Neuronal stem cell (in vitro differentiated cells): ENCODE measurements around the gene WHRN. TPM values are rescaled to one million over a fixed set of nuclear protein-coding genes. Genes with fewer than 3 reads are reported as not detected.
A peak's percentile ranks its signal among the peaks of the same experiment; 100 is the strongest.

Experiments used
- DNase-seq: peaks from one replicate; pipeline ENCODE4 v3.0.0-alpha.2; 2013; ENCODE audit warnings: low spot score
- H2AFZ ChIP-seq: one replicate; pipeline ENCODE4 v1.6.1; 2013; ENCODE audit warnings: mild to moderate bottlenecking, low read length, inconsistent platforms
- H2AK5ac ChIP-seq: 2 replicates; pipeline ENCODE4 v1.6.1; 2013; ENCODE audit warnings: low read depth, mild to moderate bottlenecking, inconsistent platforms, low read length, moderate library complexity, mixed read lengths
- H2BK120ac ChIP-seq: 2 replicates; pipeline ENCODE4 v1.6.1; 2013; ENCODE audit warnings: low read depth, mild to moderate bottlenecking, inconsistent platforms, low read length, moderate library complexity, mixed read lengths
- H2BK12ac ChIP-seq: one replicate; pipeline ENCODE4 v1.6.1; 2013; ENCODE audit warnings: low read length, inconsistent platforms
- H2BK15ac ChIP-seq: 2 replicates; pipeline ENCODE4 v1.6.1; 2013; ENCODE audit warnings: mild to moderate bottlenecking, low read length, inconsistent platforms, mixed read lengths
- H2BK5ac ChIP-seq: one replicate; pipeline ENCODE4 v1.6.1; 2013; ENCODE audit warnings: inconsistent platforms, mild to moderate bottlenecking, low read length, moderate library complexity
- H3K14ac ChIP-seq: one replicate; pipeline ENCODE4 v1.6.1; 2013; ENCODE audit warnings: low read length, inconsistent platforms
- H3K18ac ChIP-seq: 2 replicates; pipeline ENCODE4 v1.6.1; 2013; ENCODE audit warnings: low read length, inconsistent platforms
- H3K23ac ChIP-seq: 2 replicates; pipeline ENCODE4 v1.6.1; 2013; ENCODE audit warnings: low read depth, mild to moderate bottlenecking, mixed read lengths, low read length, inconsistent platforms; ENCODE audit not compliant: poor library complexity
- H3K27ac ChIP-seq: replicated peaks from 3 replicates; pipeline ENCODE4 v1.5.1; 2013; ENCODE audit warnings: low read length, inconsistent platforms
- H3K27me3 ChIP-seq, 3 experiments: 2 replicates each; pipeline ENCODE4 v1.6.1; 2013; ENCODE audit warnings: low read length in 3 of 3, mild to moderate bottlenecking in 2 of 3, inconsistent platforms in 1 of 3, low read depth in 1 of 3, mixed read lengths in 1 of 3, moderate library complexity in 1 of 3; ENCODE audit not compliant: control insufficient read depth in 3 of 3, insufficient read depth in 3 of 3
- H3K36me3 ChIP-seq, 2 donors: replicated peaks in 1 of 2; 2 replicates each; pipeline ENCODE4 v1.6.1; 2013; ENCODE audit warnings: low read length in 2 of 2; ENCODE audit not compliant: control insufficient read depth in 2 of 2, insufficient read depth in 2 of 2
- H3K4ac ChIP-seq: 2 replicates; pipeline ENCODE4 v1.6.1; 2013; ENCODE audit warnings: inconsistent platforms, mild to moderate bottlenecking, low read length, moderate library complexity
- H3K4me1 ChIP-seq, 2 donors: 1 replicate in 1 of 2; 2 replicates in 1 of 2; pipeline ENCODE4 v1.6.1; 2013; ENCODE audit warnings: low read length in 2 of 2, low read depth in 1 of 2; ENCODE audit not compliant: control insufficient read depth in 2 of 2, insufficient read depth in 1 of 2
- H3K4me2 ChIP-seq: one replicate; pipeline ENCODE4 v1.6.1; 2013; ENCODE audit warnings: mild to moderate bottlenecking, low read length, inconsistent platforms; ENCODE audit not compliant: insufficient read depth, poor library complexity, severe bottlenecking
- H3K4me3 ChIP-seq, 2 donors: 2 replicates each; pipeline ENCODE4 v1.5.1; 2013; ENCODE audit warnings: low read length in 2 of 2, mild to moderate bottlenecking in 2 of 2, inconsistent platforms in 1 of 2, moderate library complexity in 1 of 2
- H3K79me1 ChIP-seq: one replicate; pipeline ENCODE4 v1.6.1; 2013; ENCODE audit warnings: low read depth, mild to moderate bottlenecking, inconsistent platforms, low read length, moderate library complexity
- H3K9ac ChIP-seq: one replicate; pipeline ENCODE4 v1.6.1; 2013; ENCODE audit warnings: mild to moderate bottlenecking, low read depth, low read length, inconsistent platforms; ENCODE audit not compliant: poor library complexity
- H3K9me3 ChIP-seq, 2 donors: replicated peaks in 1 of 2; 2 replicates each; pipeline versions ENCODE3 to v1.6.1; 2013; ENCODE audit warnings: low read length in 2 of 2, mild to moderate bottlenecking in 2 of 2, inconsistent platforms in 1 of 2, low read depth in 1 of 2, mixed read lengths in 1 of 2, moderate library complexity in 1 of 2; ENCODE audit not compliant: control insufficient read depth in 2 of 2, insufficient read depth in 1 of 2
- H4K8ac ChIP-seq: one replicate; pipeline ENCODE4 v1.6.1; 2013; ENCODE audit warnings: low read depth, mild to moderate bottlenecking, inconsistent platforms, low read length, moderate library complexity
- H4K91ac ChIP-seq: one replicate; pipeline ENCODE4 v1.6.1; 2013; ENCODE audit warnings: low read length, low read depth, mild to moderate bottlenecking, inconsistent platforms; ENCODE audit not compliant: poor library complexity
- WGBS, 2 donors: extraction: QIAGEN DNeasy Blood & Tissue Kit; methylation state at CpG; one replicate each; pipeline ENCODE4 v1.1.7; 2013; ENCODE audit warnings: missing lambda C conversion rate in 2 of 2, mixed read lengths in 1 of 2; ENCODE audit not compliant: insufficient read length in 2 of 2, insufficient replicate concordance in 1 of 2; ENCODE audit errors: extremely low coverage in 2 of 2; 5-methylcytosine and 5-hydroxymethylcytosine counted together
- polyA plus RNA-seq, 2 experiments: library from polyadenylated mRNA; stranded (reverse); fragments of 200-250 nt; gene quantifications; one replicate each; pipeline ENCODE4 v1.2.3, GENCODE V29; 2013

The WHRN gene
- polyA plus RNA-seq (2013, experiment 1 of 2): 13.8 TPM
- 14.4 TPM for polyA plus RNA-seq (2013, experiment 2 of 2)

DNA sequence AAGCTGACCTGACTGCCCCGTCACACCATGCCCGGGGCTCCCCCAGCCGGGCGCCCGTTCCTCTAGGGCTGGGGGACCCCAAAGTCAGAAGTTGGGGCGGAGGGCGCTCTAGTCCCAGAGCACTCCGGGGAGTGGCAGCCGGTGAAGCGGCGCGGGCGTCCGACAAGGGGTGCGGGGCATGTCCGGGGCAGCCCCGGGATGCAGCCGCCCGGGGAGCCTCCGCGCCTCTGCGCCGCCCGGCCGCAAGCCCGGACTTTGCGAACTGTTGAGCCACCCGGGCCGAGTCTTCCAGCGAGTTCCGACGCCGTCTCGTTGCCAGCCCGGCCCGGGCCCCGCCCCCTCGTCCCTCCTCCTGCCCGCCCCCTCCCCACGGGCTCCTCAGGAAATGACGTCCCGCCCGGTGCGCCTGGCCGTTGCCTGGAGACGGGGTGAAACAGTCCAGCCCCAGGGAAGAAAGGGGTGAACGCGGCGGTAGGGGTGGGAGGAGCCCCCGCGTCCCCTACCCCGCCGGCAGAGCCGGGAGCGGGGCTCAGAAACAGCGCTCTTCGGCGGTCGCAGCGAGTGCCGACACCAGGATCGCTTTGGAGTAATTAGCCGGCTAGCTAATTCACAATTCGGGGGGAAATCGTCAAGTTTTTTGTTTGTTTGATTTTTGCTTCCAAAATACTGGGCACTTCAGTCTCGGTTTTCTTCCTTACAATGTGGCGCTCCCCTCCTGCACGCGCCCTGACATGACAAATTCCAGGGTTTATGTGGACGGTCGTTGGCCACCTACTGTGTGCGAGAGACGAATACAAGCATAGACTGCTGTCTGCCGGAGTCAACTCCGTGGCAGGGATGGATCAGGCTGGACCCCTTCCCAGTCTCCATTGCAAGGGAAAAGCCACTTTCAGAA is at the start of gene WHRN:
Gene WHRN (minus strand): TSS at position 287 of the 895 bp plus-strand sequence. CDS start 672 bp downstream, outside the sequence.
- Histone ChIP-seq H3K79me1 (no peaks in the 10 kb centered on the region), H3K4me2 (peak within 1 kb of the TSS; percentile 88), H3K9me3 (no peaks in the 10 kb centered on the region), H3K23ac (peak within 1 kb of the TSS; percentile 67), H3K9ac (peak within 1 kb of the TSS; percentile 71), H3K4me1 (peaks cover 21 to 24% of the 10 kb centered on the region in 2 donors), H3K4me3 (peak within 1 kb of the TSS; percentile 59 to 86), H3K18ac (peak within 1 kb of the TSS; percentile 71), H3K4ac (no peak within 1 kb of the TSS), H4K91ac (no peak within 1 kb of the TSS), H2AFZ (peak within 1 kb of the TSS; percentile 84), H4K8ac (no peak within 1 kb of the TSS), H2BK15ac (no peak within 1 kb of the TSS), H2BK5ac (no peak within 1 kb of the TSS), H3K36me3 (no peaks in the 10 kb centered on the region), H2AK5ac (peak within 1 kb of the TSS; percentile 48), H2BK12ac (no peak within 1 kb of the TSS), H3K27me3 (peaks cover 0 to 21% (median 3%) of the 10 kb centered on the region in 3 experiments), H3K27ac (no peak within 1 kb of the TSS), H3K14ac (no peak within 1 kb of the TSS), H2BK120ac (no peak within 1 kb of the TSS)
- peak; percentile 92 for DNase-seq
- WGBS, 2 donors: no CpG with 5 or more reads among the region's 75 CpGs

DNA sequence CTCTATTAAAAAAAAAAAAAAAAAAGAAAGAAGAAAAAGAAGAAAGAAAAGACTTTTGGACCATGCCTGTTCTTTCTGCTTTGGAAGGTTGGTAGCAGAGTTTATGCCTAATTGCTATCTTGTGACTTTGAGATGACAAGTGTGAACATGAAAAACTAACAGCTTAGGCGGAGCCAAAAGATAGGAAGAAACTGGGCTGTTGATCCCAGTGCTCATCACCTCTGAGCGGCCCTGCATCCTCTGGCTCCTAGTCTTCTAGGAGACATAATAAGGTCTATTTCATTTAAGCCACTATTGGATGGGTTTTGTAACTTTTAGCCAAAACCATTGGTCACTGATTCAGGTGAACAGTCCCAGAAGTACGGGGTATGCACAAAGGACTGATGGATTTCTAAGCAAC is 47.9 kb upstream of the WHRN start:
- Histone ChIP-seq H2BK5ac (no peak overlapping the region), H2BK15ac (no peak overlapping the region), H2BK12ac (no peak overlapping the region), H3K14ac (no peak overlapping the region), H3K4ac (no peak overlapping the region), H4K8ac (no peak overlapping the region), H2AFZ (no peak overlapping the region), H2AK5ac (no peak overlapping the region), H3K27ac (no peak overlapping the region), H3K27me3 (peaks cover 0 to 13% (median 0%) of the 10 kb centered on the region in 3 experiments), H3K36me3 (no peaks in the 10 kb centered on the region), H3K23ac (no peak overlapping the region), H3K4me2 (no peak overlapping the region), H3K4me1 (peaks cover 1 to 11% of the 10 kb centered on the region in 2 donors), H2BK120ac (no peak overlapping the region), H3K18ac (no peak overlapping the region), H3K9ac (no peak overlapping the region), H4K91ac (no peak overlapping the region), H3K9me3 (peaks cover 0 to 3% of the 10 kb centered on the region in 2 donors), H3K4me3 (no peak overlapping the region), H3K79me1 (no peaks in the 10 kb centered on the region)
- no peak for DNase-seq
- WGBS, 2 donors: no CpG with 5 or more reads among the region's 3 CpGs

DNA sequence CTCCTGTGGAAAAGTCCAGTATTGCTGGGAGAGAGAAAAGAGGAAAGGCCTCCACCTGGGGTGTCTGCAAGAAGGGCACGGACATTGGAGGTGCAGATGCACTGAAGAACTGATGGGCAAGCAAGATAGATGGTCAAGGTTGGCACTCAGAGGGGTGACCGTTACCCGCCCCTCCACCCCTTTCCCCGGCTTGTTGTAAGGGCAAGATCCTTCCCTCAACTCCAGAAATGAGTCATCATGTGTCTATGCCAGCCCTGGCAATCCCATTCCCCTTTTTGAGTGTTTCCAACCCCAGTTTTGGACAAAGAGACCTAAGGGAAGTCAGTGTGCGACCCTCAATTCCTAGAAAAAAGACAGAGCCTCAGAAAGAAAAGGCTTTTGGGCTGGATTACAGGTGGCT is 47.4 kb upstream of the WHRN start:
- Histone ChIP-seq H4K8ac (no peak overlapping the region), H3K79me1 (no peaks in the 10 kb centered on the region), H4K91ac (no peak overlapping the region), H3K27ac (no peak overlapping the region), H3K4me1 (peaks cover 1 to 11% of the 10 kb centered on the region in 2 donors), H2BK120ac (no peak overlapping the region), H2BK15ac (no peak overlapping the region), H3K9me3 (peaks cover 0 to 3% of the 10 kb centered on the region in 2 donors), H3K14ac (no peak overlapping the region), H2AFZ (no peak overlapping the region), H3K27me3 (peaks cover 0 to 17% (median 0%) of the 10 kb centered on the region in 3 experiments), H3K4me3 (no peak overlapping the region), H3K18ac (no peak overlapping the region), H3K4me2 (no peak overlapping the region), H2BK5ac (no peak overlapping the region), H3K9ac (no peak overlapping the region), H3K4ac (no peak overlapping the region), H2AK5ac (no peak overlapping the region), H3K36me3 (no peaks in the 10 kb centered on the region), H3K23ac (no peak overlapping the region), H2BK12ac (no peak overlapping the region)
- DNase-seq: no peak
- whole genome bisulfite sequencing, 2 donors: no CpG with 5 or more reads among the region's 5 CpGs
